Stimulated activated CD4-positive, alpha-beta T cell treated with anti-CD3 and anti-CD28 coated beads, Interleukin-4, amount 100 ng/mL, for 48 hours (primary cell): ENCODE data around the gene SEC63.

ENCODE experiments used
- DNase-seq, 2 donors: peaks; one replicate each; pipeline ENCODE4 v3.0.0-alpha.2; 2020; ENCODE audit warnings: low read depth in 2 of 2

SEC63 gene

GRCh38 chr6:107819217-107819616 is 138.8 kb downstream of the SEC63 start:
- DNase-seq, result no peak

GRCh38 chr6:107818272-107818671 is 139.7 kb downstream of the SEC63 start:
- DNase-seq, result no peak

GRCh38 chr6:107817784-107818183 is 140.2 kb downstream of the SEC63 start:
- DNase-seq, result no peak
